Liver (tissue), 9 donors: Measurements from ENCODE around the gene IDH3B. TPM values are rescaled to one million over a fixed set of nuclear protein-coding genes. Genes with fewer than 3 reads are reported as not detected.

Experiments used
- DNase-seq: peaks from one replicate; pipeline ENCODE4 v3.0.0-alpha.2; 2017; ENCODE audit warnings: low spot score
- H3K27ac ChIP-seq, 2 donors: one replicate each; pipeline ENCODE4 v1.7.0; 2013; ENCODE audit warnings: inconsistent platforms in 2 of 2, low read length in 2 of 2, control low read depth in 1 of 2, low read depth in 1 of 2, mild to moderate bottlenecking in 1 of 2
- H3K27me3 ChIP-seq, 4 donors: one replicate each; pipeline versions ENCODE4 v1.6.1 to v1.7.0; 2013; ENCODE audit warnings: low read length in 3 of 4, inconsistent platforms in 1 of 4, mild to moderate bottlenecking in 1 of 4, moderate library complexity in 1 of 4; ENCODE audit not compliant: control insufficient read depth in 4 of 4, insufficient read depth in 4 of 4
- H3K36me3 ChIP-seq, 4 donors: one replicate each; pipeline versions ENCODE4 v1.6.1 to v1.7.0; 2013; ENCODE audit warnings: low read length in 3 of 4, mild to moderate bottlenecking in 3 of 4, low read depth in 1 of 4, moderate library complexity in 1 of 4; ENCODE audit not compliant: control insufficient read depth in 4 of 4, insufficient read depth in 3 of 4
- H3K4me1 ChIP-seq, 4 donors: one replicate each; pipeline versions ENCODE4 v1.6.1 to v1.7.0; 2013; ENCODE audit warnings: low read length in 3 of 4, mild to moderate bottlenecking in 3 of 4, moderate library complexity in 1 of 4; ENCODE audit not compliant: control insufficient read depth in 4 of 4, insufficient read depth in 4 of 4
- H3K4me3 ChIP-seq, 3 donors: one replicate each; pipeline versions ENCODE4 v1.6.1 to v1.7.0; 2013; ENCODE audit warnings: low read length in 3 of 3, control low read depth in 1 of 3, low read depth in 1 of 3, mild to moderate bottlenecking in 1 of 3
- H3K9ac ChIP-seq, 2 donors: one replicate each; pipeline ENCODE4 v1.7.0; 2013; ENCODE audit warnings: low read length in 2 of 2, mild to moderate bottlenecking in 2 of 2, moderate library complexity in 2 of 2, control low read depth in 1 of 2, low read depth in 1 of 2
- H3K9me3 ChIP-seq, 4 donors: one replicate each; pipeline versions ENCODE4 v1.6.1 to v1.7.0; 2013; ENCODE audit warnings: low read length in 3 of 4; ENCODE audit not compliant: control insufficient read depth in 4 of 4
- ATF3 ChIP-seq: IDR thresholded peaks from 2 replicates; pipeline ENCODE4 v1.6.1; 2016; ENCODE audit warnings: antibody characterized with exemption
- CTCF ChIP-seq: fragments of 150-350 bp; IDR thresholded peaks from 2 replicates; pipeline ENCODE4 v1.5.1; 2017; ENCODE audit warnings: improper control_type of control experiment, low read depth, low read length; ENCODE audit not compliant: missing input control
- EGR1 ChIP-seq, 2 donors: IDR thresholded peaks; 2 replicates each; pipeline ENCODE4 v1.6.1; 2016 to 2018; ENCODE audit warnings: antibody characterized with exemption in 2 of 2, low read depth in 2 of 2
- FOXA1 ChIP-seq: IDR thresholded peaks from 2 replicates; pipeline ENCODE4 v1.6.1; 2016; ENCODE audit warnings: antibody characterized with exemption
- FOXA2 ChIP-seq: IDR thresholded peaks from 2 replicates; pipeline ENCODE4 v1.6.1; 2016; ENCODE audit warnings: antibody characterized with exemption
- GABPA ChIP-seq, 2 donors: IDR thresholded peaks in 1 of 2; conservative IDR thresholded peaks in 1 of 2; 2 replicates each; pipeline ENCODE4 v1.6.1; 2016; ENCODE audit warnings: antibody characterized with exemption in 2 of 2, mild to moderate bottlenecking in 1 of 2, moderate library complexity in 1 of 2
- HNF4A ChIP-seq, 2 donors: conservative IDR thresholded peaks; 2 replicates each; pipeline ENCODE4 v1.6.1; 2016; ENCODE audit warnings: antibody characterized with exemption in 2 of 2, mild to moderate bottlenecking in 2 of 2
- HNF4G ChIP-seq: IDR thresholded peaks from 2 replicates; pipeline ENCODE4 v1.6.1; 2016; ENCODE audit warnings: antibody characterized with exemption
- JUND ChIP-seq, 2 donors: IDR thresholded peaks; 2 replicates each; pipeline ENCODE4 v1.6.1; 2016; ENCODE audit warnings: antibody characterized with exemption in 2 of 2
- MAX ChIP-seq: IDR thresholded peaks from 2 replicates; pipeline ENCODE4 v1.6.1; 2016; ENCODE audit warnings: antibody characterized with exemption
- NR2F2 ChIP-seq: IDR thresholded peaks from 2 replicates; pipeline ENCODE4 v1.6.1; 2016; ENCODE audit warnings: antibody characterized with exemption
- RAD21 ChIP-seq, 2 donors: IDR thresholded peaks; 2 replicates each; pipeline ENCODE4 v1.6.1; 2016; ENCODE audit warnings: antibody characterized with exemption in 2 of 2, mild to moderate bottlenecking in 2 of 2
- RXRA ChIP-seq, 2 donors: IDR thresholded peaks; 2 replicates each; pipeline ENCODE4 v1.6.1; 2017 to 2018; ENCODE audit warnings: antibody characterized with exemption in 2 of 2, mild to moderate bottlenecking in 1 of 2
- SP1 ChIP-seq: IDR thresholded peaks from 2 replicates; pipeline ENCODE4 v1.6.1; 2018; ENCODE audit warnings: antibody characterized with exemption, mild to moderate bottlenecking
- TAF1 ChIP-seq: conservative IDR thresholded peaks from 2 replicates; pipeline ENCODE4 v1.6.1; 2016; ENCODE audit warnings: antibody characterized with exemption, mild to moderate bottlenecking
- YY1 ChIP-seq: IDR thresholded peaks from 2 replicates; pipeline ENCODE4 v1.6.1; 2016; ENCODE audit warnings: antibody characterized with exemption, mild to moderate bottlenecking
- ZBTB33 ChIP-seq: IDR thresholded peaks from 2 replicates; pipeline ENCODE4 v1.6.1; 2016; ENCODE audit warnings: antibody characterized with exemption
- WGBS: extraction: QIAGEN DNeasy Blood & Tissue Kit; methylation state at CpG from one replicate; pipeline ENCODE4 v1.1.7; 2013; 5-methylcytosine and 5-hydroxymethylcytosine counted together
- polyA plus RNA-seq, 2 donors: library from polyadenylated mRNA; stranded (reverse) in 1 of 2; unstranded in 1 of 2; fragments of 200-250 nt in 1 of 2; fragments of >200 nt in 1 of 2; fragmentation: Nextera tagmentation in 1 of 2; extraction: Ambion mirVana in 1 of 2; gene quantifications; one replicate each; pipeline versions ENCODE4 v1.2.1 to v1.2.3, GENCODE V29; 2013 to 2015
- total RNA-seq, 2 donors: library from RNA; depleted of rRNA; stranded (reverse); fragments of >200 nt; gene quantifications; one replicate each; pipeline ENCODE4 v1.2.3, GENCODE V29; 2014
- donor health status: healthy.
- donor health status: healthy.
- donor health status: healthy.
- donor health status: healthy.
- donor health status: healthy.

The IDH3B gene
- total and polyA plus RNA-seq, 4 donors, result 34.3 to 68.6 (median 52.7) TPM

GRCh38 chr20:2693286-2694007 lies 29.4 kb upstream of the IDH3B start:
- DNase-seq, result no peak
- peaks cover 0 to 11% (median 0%) of the 10 kb centered on the region in 4 donors for H3K27me3 ChIP-seq
- 5% methylated on average over 89 of the region's 89 CpGs for WGBS
- peak overlapping the region in 1 of 3 donors; percentile 67 for H3K4me3 ChIP-seq
- no peaks in the 10 kb centered on the region for H3K36me3 ChIP-seq
- TF ChIP-seq HNF4A (conservative IDR thresholded peaks at IDR 0.05), result no peak
- no peak for TF ChIP-seq JUND (IDR thresholded peaks at IDR 0.05)
- TF ChIP-seq HNF4G, result no peak
- TF ChIP-seq YY1, result no peak
- TF ChIP-seq NR2F2, result no peak
- no peak for TF ChIP-seq ZBTB33
- TF ChIP-seq RAD21 (IDR thresholded peaks at IDR 0.05), result no peak
- TF ChIP-seq FOXA1, result no peak
- TF ChIP-seq RXRA (IDR thresholded peaks at IDR 0.05), result no peak
- TF ChIP-seq ATF3, result no peak
- H3K27ac ChIP-seq, result no peak overlapping the region
- H3K9me3 ChIP-seq, result no peaks in the 10 kb centered on the region
- peaks cover 4 to 7% (median 6%) of the 10 kb centered on the region in 4 donors for H3K4me1 ChIP-seq
- H3K9ac ChIP-seq, result no peak overlapping the region

GRCh38 chr20:2692886-2693285 lies 28.9 kb upstream of the IDH3B start:
- H3K27ac ChIP-seq, result no peak overlapping the region
- H3K27me3 ChIP-seq, result peaks cover 0 to 11% (median 0%) of the 10 kb centered on the region in 4 donors
- peak overlapping the region in 1 of 3 donors; percentile 67 for H3K4me3 ChIP-seq
- peaks cover 4 to 7% (median 6%) of the 10 kb centered on the region in 4 donors for H3K4me1 ChIP-seq
- TF ChIP-seq FOXA2 (no peak), RXRA (IDR thresholded peaks at IDR 0.05) (no peak), FOXA1 (no peak), TAF1 (no peak), GABPA (IDR thresholded peaks at IDR 0.05 in 1 of 2, conservative IDR thresholded peaks at IDR 0.05 in 1 of 2) (no peak), HNF4A (conservative IDR thresholded peaks at IDR 0.05) (no peak), ATF3 (no peak), MAX (no peak), YY1 (no peak), CTCF (no peak), SP1 (no peak), ZBTB33 (no peak), JUND (IDR thresholded peaks at IDR 0.05) (no peak), EGR1 (IDR thresholded peaks at IDR 0.05; ENCODE audit: low read depth in 2 of 2) (no peak), HNF4G (no peak), RAD21 (IDR thresholded peaks at IDR 0.05) (no peak)
- H3K9me3 ChIP-seq, result no peaks in the 10 kb centered on the region
- H3K9ac ChIP-seq, result no peak overlapping the region
- DNase-seq, result no peak
- H3K36me3 ChIP-seq, result no peaks in the 10 kb centered on the region
- WGBS, result 1% methylated on average over 61 of the region's 64 CpGs
